HL-60/S4 (cell line): ENCODE results near the gene CDC42BPB.

ENCODE experiments used
- in situ Hi-C: fragments of 300-500 bp; cut with MboI; formaldehyde crosslinking; loops from 2 replicates; pipeline ENCODE4 v1.14.3; 2022; ENCODE audit warnings: low sequenced_read_pairs

CDC42BPB gene

DNA sequence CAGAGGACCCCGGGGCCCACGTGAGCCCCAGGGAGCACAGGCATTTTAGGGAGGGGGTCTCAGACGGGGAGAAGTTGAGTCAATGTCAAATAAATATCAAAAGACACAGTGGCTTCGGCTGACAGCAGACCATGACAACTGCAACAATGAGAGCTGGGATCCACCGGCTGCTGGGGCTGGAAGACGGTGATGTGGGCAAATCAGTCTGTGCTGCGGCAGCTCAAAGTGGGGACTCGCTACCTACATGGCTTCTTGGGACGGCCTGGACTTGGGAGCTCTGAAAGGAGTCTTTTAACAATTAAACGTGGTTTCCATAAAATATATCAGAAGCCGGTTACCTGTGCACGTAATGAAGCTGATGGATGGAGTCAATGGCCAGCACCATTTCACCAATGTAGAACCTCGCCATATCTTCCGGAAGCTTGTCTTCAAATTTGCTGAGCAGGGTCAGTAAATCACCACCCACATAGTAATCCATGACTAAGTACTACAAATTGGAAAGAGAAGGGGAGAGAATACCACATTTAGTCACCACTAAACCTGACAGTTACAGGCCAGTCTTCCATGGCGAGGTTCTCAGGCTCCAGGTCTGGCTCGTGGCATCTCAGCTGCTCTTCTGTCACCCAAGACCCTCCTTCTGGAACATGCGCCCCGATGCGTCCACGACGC is 58.0 kb downstream of the CDC42BPB start:
- in situ Hi-C loops, result no loop called here

DNA sequence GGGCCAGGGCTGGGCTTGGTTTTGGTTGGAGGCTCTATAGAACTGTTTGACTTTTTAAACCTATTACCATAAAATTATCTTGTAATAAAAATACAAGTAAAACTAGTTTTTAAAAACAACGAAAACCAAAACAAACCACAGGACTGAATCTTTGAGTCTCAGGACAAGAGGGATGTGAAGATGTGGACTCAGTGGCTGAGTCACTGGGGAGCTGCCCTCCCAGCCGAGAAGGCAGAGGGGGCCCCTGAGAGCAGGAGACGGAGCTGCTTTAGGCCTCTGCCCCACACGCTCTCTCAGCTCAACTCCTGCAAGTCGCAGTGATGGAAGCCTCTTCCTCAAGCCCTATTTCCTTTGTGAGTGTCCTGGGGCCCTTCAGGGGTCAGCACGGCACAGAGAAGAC is 59.0 kb downstream of the CDC42BPB start:
- in situ Hi-C loops, result no loop called here

DNA sequence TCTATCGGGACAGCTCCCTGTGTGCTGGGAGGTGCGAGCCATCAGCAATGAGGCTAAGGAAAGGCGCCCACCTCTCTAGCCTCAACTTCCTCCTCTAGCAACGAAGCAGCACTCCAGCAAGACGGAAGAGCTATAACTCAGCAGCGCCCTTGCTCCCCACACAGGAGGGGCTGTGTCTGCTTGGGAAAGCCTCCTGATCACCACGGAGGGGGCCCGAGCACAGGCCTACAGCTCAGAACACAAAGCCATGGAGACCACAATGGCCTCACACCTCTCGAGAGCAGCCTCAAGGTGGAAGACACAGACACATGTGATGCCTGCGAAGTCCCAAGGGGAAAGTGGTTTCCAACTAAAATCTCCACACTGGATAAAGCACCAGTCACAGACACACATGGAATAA is 60.4 kb downstream of the CDC42BPB start:
- in situ Hi-C loops, result no loop called here

DNA sequence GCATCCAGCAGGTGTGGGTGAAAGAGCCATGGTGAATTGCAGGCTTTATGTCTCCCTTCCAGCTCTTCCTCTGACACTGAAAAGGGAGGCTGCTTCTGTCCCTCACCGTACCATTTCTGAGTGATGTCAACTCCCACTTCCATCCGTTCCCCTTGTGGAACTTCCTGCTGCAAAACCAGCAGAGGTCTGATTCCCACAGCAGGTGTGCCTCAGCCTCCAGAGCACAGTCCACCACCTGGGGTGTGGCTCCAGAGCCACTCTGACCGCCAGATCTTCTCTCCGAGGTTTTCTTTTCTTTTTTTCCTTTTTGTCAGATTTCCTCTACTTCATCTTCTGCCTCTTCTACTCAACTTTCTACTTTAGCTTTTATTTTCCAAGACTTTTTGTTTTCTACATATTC is 62.7 kb downstream of the CDC42BPB start:
- in situ Hi-C loops, result no loop called here

DNA sequence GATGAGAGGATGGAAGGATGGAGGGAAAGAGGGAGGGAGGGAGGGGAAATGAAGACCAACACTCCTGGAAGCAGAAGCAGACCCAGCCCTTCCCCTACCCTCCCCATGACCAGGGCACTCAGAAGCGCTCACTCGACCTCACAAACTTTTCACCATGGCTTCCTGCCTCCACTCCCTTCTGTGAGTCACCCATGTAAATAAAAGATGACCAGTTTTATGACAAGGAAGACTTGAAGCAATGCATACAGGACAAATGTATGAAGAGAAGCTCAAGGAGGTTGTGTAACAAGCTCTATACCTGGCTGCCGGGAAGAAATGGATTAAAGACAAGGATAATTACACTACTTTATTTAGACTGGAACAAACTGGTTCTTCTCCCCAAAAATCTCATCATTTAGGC is 63.8 kb downstream of the CDC42BPB start:
- in situ Hi-C loops, result no loop called here

DNA sequence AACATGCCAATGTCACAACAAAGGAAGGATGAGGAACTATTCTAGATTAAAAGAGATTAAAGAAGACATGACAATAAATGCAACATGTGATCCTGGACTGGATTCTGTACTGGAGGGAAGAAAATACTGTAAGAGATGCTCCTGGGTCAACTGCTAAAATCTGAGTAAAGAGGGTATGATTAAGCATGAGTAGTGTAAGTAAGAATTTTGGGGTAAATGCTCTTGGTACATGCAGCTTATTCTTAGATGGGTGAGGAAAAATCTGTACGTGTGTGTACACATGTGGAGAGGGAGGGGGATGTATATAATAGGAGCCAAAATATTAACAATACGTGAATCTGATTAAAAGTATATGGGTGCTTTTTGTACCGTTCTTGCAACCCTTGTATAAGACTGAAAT is 66.0 kb downstream of the CDC42BPB start:
- in situ Hi-C loops, result no loop called here

DNA sequence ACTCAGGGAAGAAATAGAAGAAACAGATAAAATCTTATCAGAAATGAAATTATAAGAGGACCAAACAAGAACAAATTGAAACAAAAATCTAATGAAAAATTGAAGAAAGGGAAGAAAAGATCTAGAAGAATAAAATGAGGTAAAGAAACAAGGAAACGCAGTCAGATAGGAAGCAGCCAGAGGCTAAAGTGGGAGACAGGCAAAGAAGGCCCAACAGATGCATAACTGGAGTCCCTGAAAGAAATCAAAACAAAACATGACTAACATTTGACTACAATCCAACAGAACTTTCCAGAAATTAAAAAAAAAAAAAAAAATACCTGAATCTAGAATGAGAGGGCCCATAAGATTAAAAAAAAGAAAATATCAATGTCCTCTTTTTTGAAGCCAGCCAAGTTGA is 69.3 kb downstream of the CDC42BPB start:
- in situ Hi-C loops, result no loop called here

DNA sequence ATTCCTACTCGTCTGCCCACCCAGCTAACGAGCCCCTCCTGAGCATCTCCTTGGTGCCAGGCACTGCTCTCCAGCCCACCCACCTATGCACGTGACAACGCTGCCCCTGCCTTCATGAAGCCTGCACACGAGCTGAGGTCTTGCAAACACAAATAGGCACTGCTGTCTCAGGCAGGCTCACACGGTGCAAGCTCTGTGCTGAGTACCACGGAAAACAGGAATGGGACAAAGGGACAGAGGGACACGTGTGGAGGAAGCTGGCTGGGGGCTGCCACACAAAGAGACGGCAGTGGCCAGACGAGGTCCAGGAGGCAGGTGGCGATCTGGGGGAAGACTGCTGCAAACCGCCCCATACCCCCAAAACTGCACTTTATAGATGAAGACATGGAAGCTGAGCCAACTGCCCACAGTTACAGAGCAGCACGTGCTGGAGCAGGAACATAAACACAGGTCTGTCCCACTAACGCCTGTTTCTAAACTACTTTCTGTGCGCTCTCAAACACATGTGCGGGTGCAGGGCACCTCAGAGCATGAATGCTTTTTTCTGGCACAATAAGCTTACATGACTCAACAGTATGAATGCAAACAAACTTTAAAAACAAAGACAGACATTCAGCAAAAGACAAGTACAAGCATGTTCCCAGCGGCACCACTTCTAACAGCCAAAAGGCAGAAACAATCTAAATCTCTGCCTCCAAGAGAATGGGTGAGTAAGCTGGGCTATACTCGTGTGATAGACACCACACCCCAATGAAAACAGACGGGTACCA is 70.4 kb downstream of the CDC42BPB start:
- in situ Hi-C loops, result no loop called here

DNA sequence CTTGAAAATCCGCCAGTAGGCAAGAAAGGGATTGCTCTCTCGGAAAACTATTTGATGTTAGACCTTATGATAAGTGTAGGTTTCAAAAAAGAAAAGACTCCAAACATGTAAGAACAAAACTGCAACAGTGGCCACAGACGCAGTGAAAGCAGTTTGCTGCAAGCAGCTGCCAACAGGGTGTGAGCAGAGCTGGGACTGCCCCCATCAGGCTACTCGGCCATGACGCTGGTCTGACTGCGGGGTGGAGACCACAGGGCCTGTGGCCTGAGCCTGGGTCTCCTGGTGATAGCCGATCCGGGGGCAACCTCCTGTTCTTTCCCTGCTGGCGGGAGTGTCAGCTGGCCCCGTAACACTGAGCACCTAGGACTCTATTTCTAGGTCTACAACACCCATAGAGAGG is 71.7 kb downstream of the CDC42BPB start:
- in situ Hi-C loops, result no loop called here

DNA sequence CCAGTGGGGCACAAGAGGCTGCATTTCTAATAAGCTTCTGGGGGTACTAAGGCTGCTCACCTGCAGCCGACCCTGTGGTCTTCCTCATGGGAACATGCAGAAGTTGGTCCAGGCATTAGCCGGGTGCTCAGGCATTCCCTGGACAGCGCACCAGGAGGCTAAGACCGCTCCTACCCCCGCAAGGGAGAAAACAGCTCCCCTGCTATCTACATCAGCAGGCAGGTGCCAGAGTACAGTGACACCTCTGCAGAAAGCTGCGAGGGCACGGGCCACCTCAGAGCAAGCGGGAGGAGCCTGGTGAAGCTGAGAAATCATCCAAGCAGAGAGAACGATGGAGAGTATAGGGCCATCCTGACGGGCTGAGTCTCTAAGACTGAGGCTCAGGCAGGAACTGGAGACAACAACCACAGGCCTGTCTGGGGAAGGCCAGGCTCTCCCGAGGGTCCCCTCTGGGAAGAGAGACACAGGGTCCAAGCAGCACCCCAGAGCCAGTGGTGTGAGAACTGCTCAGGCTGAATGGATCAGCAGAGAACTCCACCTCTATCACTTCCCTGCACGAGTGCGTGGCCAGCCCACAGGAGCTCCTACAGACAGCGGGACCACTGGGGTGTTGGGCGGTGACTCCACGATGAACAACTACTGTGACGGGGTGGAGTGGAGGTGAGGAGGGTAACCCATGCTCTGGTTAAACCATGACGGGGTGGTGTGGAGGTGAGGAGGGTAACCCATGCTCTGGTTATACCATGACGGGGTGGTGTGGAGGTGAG is 72.8 kb downstream of the CDC42BPB start:
- in situ Hi-C loops, result no loop called here

DNA sequence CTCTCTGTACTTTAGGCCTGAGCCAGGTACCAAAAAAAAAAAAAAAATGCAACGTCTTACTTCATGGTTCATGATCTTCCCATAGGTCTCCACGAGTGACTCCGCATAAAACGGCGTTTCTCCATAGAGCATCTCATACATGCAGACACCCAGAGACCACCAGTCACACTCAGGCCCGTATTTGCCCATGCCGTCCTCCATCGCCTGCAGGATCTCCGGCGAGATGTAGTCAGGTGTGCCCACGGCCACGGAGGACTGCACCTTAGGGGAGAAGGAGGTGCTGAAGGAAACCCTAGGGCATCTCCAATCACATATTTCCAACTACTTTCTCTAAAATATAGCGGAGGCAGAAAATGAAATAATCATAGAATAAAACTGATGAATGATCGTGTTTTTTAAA is 73.9 kb downstream of the CDC42BPB start:
- in situ Hi-C loops, result no loop called here

DNA sequence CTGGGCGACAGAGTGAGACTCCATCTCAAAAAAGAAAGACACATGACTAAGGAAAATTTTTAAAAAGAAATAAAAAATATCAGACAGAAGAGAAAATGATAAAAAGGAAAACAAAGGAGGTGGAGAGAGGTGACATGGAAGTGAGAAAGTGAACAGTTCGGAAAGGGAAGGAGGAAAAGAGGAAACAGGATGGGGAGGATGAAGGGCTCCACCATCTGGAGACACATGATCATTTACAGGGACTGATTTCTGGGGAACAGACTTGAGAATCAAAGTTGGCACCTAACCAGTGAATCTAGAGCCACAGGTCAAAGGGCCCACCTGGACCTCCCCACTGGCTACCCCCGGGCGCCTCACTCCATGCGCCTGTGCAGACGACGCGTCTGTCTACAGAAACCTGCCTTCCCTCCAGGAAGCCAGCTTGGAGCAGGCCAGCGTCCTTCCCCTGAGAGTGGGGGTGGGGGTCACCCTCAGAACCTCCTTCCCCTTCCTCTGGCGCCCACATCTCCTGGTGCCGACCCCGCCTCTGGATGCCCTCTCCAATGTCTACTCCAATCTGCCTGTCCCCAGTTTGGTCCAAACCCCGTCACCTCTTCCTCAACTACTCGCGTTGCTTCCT is 74.4 kb downstream of the CDC42BPB start:
- in situ Hi-C loops, result no loop called here

DNA sequence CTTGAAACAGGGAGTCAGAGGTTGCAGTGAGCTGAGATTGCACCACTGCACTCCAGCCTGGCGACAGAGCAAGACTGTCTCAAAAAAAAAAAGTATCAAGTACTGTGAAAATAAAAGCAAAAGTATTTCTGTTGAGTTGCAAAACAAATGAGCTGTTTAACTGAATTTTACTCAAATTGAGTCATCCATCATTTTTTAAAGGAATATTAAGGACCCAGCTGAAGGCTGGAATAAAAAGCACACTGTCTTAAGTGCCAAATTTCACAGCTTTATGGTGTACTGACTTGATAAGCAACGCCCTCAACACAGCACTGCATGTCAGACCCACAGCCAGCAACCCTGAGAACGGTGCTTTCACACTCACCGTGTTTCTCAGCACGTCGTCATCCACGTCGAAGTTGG is 76.9 kb downstream of the CDC42BPB start:
- in situ Hi-C loops, result no loop called here

DNA sequence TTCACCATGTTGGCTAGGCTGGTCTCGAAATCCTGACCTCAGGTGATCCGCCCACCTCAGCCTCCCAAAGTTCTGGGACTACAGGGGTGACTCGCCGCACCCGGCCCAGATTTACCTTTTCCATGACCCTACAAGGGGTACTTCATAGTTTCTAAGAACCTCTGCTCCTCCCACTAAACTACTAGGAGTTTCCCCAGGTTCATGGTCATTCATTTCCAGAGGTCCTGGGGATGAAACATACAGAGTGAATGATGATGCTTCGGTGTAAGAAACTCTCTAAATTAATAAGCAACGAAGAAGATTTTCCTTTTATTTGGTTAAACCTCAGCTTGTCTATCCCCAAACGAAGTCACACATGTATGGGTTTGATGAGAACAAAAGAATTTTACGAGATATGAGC is 77.9 kb downstream of the CDC42BPB start:
- in situ Hi-C loops, result no loop called here

DNA sequence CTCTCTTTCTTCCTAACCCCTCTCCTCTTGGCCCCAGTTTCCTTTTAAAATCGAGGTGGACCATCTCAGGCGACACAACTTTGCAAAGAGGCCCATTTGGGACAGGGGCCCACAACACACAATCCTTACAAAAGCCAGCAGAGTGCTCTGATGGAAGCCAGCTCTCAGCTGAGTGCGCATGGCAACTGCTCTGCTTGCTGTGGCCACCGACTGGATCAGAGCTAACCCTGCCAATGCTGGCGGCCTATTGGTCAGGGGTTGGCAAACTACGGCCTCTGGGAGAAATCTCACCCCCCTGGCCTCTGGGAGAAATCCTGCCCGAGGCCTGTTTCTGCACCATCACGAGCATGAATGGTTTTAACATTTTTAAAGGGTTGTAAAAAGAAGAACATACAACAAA is 79.9 kb downstream of the CDC42BPB start:
- in situ Hi-C loops, result no loop called here

DNA sequence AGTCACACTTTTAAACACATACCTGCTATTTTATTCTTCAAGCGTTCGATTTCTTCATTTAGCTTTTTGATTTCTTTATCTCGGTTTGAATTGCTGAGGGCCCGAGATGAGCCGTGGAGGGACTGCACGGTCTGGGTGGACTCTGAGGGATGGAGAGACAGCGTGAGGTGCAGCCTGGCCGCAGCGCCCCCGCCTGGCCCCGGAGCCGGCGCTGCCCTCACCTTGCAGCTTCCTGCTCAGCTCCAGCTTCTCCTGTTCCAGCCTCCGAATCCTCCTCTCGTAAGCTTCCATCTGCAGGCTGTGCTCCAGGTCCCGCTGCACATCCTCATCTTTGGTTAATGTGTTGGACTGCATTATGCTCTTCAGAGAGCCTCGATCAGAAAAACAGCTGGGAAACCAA is 81.7 kb downstream of the CDC42BPB start:
- in situ Hi-C loops, result no loop called here

DNA sequence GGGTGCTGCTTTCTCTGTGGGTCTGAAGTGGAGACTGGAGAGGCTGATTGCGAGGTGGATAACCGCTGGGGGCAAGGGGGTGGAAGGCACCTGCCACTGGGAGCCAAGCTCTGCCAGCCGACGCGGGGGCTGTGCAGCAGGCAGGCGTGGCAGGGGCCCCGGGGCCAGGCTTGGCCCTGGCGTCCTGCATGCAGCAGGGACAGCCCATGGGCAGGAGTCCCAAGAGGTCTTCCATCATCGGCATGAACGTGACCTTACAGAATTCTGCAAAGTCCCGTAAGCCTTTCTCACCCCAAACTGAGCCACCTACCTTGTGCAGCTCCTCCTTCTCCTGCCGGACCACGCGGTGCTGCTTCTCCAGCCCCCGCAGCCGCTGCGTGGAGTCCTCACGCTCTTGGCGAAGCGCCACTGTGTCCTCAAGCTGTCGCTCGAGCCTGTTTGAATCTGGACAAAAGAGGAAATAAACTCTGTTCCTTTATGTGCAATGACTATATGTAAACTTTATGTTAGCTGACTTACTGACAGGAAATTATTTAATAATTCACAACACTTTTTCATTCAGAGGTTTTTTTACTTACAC is 83.6 kb downstream of the CDC42BPB start:
- in situ Hi-C loops, result no loop called here

DNA sequence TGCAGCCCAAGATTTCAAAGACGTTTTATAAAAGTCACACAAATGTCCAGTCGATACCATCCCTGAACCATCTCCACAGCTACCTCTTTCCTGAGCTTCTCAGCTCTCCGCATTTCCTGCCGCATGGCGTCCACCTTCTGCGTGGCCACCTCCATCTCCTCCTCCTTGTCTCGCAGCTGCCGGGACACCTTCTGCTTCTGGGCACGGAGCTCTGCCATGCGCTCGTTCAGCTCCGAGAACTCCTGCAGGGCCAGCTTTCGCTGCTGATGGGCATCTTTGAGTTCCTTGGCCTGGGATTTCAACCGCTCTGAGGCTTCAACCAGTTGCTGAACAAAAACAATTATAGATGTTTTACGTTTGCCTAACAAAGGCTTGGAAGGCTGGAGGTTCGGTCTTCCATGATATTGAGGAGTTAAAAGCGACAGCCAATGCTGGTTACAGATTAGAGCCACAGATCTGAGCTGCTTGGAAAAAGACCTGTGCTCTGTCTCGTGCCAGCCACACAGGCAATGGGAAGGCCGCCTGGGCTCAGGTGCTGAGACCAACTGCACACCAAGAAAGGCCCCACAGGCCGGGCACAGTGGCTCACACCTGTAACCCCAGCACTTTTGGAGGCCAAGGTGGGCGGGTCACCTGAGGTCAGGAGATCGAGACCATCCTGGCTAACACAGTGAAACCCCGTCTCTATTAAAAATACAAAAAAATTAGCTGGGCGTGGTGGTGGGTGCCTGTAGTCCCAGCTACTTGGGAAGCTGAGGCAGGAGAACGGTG is 85.3 kb downstream of the CDC42BPB start:
- in situ Hi-C loops, result no loop called here

DNA sequence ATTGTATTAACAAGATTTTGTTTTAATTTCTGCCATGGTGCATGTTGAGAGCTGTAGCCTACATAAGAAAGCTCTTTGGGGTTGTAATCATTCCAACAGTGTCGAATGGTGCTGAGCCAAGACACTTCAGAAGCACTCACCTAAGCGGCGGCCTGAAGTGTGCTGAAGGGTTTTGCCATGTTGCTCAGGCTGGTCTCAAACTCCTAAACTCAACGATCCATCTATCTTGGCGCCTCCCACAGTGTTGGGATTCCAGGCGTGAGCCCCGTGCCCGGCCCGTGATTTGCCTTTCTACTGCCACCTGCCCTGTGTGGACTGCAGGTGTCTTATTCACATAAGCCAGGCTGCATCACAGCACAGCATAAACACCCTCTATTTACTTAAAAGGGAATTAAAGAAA is 86.0 kb downstream of the CDC42BPB start:
- in situ Hi-C loops, result no loop called here

DNA sequence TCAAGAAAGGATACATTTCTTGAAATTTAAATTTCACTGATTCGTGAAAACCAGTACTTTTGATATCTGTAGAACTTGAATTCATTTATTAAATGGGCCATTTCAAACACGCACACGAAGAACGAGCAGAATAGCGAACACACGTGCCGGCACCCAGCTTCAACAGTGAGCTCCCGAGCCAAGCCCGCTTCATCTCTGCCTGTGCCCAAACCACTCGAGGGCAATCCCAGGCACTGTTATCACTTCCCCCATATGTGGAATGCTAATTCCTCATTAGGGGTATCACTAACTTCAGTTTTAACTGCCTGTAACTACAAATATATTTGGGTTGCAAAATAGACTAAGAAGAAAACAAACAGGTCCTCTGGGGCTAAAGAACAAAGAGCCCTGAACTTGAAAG is 86.9 kb downstream of the CDC42BPB start:
- in situ Hi-C loops, result no loop called here
